HG02798 (cell line): ENCODE results near the gene SNX20.

ENCODE experiments used
- ATAC-seq: cut with Tn5 transposase; IDR thresholded peaks from one replicate; pipeline ENCODE4 v1.9.1; 2021; ENCODE audit warnings: mild to moderate bottlenecking; ENCODE audit not compliant: unreplicated experiment, poor library complexity

The SNX20 gene

DNA sequence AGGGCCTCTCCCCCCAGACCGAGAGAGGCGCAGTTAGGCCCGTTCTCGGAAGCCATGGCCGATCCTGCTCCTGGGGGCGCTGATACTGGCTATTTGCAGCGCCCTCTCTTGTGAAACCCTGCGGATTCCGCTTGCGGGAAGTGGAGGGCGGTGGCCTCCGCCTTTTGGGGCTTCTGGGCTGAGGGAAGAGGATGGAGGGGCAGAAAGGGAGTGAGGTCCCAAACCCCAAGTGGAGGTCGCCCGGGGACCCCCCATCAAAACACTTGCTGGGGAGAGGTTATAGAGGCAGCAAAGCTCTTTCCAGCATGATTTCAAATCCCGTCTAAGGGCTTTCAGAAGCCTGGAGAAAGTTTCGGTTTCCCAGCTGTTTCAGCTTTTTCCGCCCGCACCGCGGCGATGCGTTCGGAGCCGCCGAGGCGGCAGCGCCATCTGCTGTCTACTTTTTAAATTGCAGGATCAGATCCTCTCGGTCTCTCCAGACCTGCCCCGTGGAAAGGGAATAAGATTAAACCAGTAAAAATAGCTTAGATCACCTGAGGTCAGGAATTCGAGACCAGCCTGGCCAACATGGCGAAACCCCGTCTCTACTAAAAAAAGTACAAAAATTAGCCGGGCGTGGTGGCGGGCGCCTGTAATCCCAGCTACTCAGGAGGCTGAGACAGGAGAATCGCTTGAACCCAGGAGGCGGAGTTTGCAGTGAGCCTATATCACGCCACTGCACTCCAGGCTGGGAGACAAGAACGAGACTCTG, 15.8 kb downstream of the SNX20 start:
- peak; percentile 40 for ATAC-seq

DNA sequence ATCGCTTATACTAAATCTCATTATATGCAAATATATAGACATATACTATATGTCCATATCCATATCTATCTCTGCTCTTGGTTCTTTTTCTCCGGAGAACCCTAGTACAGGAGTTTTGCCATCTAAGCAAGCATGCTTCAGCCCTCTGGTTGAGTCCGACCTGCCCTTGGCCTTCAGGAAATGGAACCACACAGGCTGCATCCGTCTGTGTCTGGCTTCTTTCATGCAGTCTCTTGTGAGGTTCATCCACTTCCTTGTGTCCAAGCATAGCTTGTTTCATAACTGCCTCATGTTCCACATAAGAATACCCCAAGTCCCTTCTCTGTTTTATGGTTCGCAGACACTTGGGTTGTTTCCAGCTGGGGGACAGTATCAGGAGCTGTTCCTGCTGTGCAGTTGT, 16.8 kb downstream of the SNX20 start:
- ATAC-seq: no peak

DNA sequence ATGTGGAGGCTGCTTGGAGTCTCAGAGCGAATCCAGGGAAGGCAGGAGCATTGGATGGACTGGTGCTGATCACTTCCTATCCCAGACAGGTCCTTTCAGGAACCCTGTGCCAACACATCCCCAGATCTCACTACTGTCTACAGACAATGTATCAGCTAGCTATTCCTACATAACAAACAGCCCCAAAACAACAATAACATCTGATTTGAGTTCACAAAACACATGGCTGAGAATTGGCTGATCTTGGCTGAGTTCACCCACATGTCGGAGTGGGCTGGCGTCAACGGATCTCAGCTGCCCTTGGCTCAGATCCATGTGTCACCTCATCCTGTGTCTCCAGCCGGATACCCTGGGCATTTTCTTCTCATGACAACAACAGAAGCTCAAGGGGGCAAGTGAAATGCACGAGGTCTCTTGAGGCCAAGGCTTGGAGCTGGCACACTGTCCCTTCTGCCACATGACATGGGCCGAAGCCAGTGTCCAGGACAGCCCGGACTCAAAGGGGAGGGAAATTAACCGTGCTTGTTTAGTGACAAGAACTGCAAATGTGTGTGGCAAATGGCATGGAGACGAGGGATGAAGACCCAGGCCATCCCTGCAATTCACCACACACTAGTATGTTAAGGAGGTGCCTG, 18.7 kb downstream of the SNX20 start:
- no peak for ATAC-seq

DNA sequence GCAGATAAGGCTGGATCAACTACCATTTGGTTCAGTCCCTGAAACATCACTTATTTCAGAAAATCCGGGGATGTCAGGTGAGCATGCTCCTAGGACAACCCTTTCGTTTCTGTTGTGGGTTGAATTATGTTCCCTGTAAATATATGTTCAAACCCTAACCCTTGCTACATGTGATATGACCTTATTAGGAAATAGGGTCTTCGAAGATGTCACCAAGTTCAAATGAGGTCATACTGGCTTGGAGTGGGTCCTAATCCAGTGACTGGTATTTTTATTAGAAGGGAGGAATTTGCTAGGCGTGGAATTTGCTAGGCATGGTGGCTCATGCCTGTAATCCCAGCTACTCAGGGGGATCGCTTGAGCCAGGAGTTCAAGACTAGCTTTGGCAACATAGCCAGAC, 21.3 kb downstream of the SNX20 start:
- no peak for ATAC-seq

DNA sequence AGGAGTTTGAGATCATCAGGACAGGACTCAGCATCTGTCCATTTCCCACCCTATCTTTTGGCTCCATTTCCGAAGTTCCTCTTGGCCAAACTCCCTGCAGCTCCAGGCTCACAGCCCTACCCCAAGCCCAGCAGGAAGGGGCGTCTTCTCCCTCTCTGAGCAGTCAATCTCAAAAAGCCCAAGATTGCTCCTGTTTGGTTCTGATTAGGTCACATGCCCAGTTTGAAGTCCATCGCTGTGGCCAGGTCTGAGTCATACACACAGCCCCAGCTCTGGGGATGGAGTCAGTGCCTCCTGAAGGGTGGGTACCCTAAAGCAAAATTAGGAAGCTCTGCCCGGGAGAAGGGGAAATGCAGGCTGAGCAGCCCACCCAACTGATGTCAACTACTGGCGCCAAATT, 23.9 kb downstream of the SNX20 start:
- ATAC-seq: no peak

DNA sequence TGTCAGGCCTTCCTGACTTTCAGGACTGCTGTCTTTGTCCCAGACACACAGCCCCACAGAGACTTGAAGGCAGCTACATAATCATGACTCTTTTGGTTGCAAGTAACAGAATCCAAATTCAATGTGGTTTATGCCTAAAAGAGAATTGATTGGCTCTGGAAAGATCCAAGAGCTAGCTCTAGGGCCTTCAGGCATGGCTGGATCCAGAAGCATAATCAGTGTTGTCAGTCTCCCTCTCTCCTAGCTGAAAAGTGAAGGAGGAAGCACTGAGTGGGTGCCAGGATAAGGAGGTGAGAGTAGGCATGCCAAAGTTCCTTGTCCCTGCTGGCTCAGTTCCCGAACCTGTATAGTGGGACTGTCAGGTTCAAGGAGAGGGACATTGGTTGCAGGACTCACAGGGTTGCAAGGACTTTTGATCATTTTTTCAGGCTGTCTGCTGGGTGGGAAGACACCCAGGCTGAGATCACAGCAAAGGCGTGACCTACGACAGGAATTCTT, 25.5 kb downstream of the SNX20 start:
- no peak for ATAC-seq

DNA sequence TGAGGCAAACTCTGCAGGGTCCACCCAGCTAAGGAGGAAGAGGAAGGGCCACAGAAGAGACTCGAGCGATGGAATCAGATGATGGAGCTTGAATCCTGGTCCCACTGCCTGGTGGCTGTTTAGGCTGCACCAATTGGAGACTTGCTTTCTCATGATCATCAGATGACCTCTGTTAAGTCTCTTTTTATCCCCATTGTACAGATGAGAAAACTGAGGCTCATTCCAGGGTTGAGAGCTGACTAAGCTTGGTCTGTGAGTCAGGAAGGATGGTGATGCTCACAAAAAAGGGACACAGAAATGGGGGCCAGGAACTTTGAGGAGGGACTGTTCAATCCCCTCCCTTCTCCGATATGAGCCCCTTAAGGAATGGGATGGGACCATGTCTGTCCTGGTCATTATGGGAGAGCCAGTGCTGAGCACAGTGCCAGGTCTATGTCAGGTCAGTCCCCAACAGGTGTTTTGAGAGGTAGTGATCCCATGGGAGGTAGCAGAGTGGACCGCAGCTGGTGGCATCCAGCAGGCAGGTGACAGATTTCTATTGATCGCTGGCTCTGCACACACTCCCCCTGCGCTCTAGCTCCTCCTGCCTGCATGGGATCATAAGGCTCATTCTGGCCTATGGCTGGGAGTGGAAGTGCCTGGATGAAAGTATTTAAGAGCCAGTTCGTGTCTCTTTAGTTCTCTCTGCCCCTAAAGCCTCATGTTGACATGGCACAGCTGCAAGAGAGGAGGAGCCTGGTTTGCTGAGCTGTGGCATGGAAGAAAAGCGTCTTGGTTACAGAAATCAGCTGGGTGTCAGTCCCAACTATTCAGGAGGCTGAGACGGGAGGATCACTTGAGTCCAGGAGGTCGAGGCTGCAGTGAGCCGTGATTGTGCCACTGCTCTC, 27.2 kb downstream of the SNX20 start:
- no peak for ATAC-seq

DNA sequence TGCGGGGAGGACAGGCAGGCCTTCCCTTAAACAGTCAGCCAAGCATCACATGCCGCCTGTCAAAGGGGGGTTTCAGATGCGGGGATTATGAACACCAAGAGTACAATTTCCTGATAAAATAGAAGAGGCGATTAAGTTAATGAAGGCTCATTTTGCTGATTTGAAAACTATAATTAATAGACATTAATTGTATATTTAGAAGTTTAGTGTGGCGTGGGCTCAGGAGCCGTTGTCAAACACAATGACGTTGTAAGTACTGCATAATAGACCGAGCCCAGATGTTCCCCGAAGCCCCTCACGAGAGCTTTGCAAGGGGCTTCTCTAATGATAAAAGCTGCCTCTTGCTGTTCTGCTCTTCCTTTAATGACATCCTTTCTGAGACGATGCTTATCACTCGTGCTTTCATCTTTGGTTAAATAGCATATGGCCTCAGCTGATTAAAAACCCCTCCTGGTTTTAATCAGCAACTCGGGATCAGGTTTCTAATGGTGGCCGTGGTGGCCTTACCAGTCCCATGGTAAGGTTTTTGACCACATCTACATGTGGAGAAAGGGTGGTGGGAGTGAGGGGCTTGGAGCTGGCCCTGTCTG, 28.2 kb downstream of the SNX20 start:
- ATAC-seq: no peak

DNA sequence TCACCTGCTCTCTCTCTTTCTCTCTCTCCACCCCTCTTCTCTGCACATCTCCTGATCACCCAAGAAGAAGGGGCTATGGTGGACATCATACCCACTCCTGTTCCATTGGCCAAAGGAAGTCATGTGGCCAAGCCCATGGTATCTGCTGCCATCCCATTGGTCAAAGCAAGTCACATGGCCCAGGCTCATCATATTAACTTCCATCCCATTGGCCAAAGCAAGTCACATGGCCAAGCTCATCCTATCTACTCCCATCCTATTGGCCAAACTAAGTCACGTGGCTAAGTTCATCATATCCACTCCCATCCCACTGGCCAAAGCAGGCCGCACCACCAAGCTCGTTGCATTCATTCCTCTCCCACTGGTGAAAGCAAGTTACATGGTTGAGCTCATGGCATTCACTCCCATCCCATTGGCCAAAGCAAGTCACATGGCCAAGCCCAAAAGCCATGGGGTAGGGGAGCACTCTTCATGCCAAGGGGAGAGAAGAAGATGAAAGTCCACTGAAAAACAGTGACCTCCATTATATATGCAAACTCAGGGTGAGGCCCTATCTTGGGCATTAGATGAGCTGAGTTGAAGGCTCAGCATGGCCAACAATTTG, 29.2 kb downstream of the SNX20 start:
- ATAC-seq: no peak

DNA sequence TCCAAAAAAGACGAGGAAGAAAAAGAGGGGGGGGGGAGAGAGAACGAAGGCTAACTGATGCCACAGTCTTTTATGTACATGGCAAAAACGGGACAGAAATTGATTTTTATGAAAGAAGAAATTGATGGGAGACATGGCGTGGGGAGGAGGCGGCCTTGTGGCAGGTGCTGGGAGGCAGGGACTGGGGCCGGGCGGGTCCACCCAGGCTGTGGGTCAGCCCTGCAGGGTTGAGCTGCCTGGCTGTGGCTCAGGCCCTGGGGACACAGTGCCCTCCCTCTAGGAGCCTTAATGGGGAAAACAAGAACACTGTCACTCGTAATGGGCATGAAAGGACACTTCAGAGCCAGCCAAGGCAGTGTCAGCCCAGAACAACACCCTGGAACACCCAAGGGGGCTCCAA, 34.8 kb downstream of the SNX20 start:
- ATAC-seq: no peak

DNA sequence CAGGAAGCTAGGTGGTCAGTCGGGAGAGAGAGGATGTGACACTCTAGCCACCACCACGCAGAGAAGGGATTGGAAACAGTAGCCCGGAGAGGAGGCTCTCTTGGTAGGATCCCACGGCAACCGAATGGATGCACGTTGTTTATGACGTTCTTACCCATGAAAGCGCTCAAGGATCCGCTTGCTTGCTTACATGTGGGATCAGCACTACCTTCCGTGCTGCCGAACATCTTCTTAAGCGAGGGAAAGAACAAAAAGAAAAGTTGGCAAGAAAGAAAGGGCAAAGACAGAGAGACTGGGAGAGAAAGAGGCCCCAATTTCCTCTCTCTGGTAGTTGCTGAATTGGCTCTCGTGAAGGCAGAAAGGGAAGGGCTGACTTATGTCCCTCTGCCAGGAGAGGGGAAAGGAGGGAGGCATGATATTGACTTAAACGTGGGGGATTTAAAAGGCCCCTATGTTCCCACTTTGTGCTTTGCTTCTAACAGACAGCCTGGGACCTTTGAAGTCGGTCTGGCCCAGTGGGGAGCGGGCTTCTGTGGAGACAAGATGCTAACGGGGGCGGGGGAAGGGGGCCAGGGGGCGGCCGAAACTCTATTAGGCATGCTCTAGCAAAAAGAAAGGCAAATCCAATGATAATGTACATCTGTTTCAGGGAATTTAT, 35.4 kb downstream of the SNX20 start:
- ATAC-seq: no peak

DNA sequence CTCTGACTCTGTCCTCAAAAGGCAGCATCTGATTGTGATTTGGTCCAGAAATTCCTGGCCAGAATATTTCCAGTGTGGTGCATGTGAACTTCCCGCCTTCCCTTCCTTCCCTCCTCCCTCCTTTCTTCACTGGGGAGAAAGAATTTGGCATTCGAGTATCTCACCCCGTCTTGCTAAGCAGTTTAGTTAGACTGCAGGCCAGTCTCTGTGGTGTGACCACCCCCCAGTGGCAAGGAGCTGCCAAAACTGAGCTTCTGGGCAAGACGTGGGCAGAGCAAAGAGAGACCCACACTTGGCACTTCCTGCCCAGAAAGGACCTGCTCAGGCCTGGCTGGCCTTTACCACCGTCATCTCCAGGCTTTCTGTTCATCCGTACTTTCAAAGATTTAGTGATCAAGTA, 36.4 kb downstream of the SNX20 start:
- no peak for ATAC-seq

DNA sequence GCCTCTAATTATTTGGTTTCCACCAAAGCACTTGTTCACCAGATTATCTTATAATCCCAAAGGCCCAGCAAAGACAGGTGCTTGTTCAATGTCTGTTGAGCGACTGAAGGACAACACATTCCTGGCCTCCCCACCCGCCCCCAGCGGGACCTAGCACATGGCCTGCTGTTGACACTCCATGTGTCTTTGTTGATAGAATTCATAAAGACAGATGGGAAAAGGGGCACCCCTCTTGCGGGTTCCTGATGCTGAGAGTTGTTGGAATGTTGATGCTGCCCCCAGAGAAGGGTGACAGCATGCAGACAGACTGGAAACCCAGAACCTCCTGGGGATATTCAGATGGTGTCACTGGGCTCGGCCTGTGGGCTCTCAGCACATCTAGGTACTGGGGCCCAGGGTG, 36.9 kb downstream of the SNX20 start:
- ATAC-seq: no peak

DNA sequence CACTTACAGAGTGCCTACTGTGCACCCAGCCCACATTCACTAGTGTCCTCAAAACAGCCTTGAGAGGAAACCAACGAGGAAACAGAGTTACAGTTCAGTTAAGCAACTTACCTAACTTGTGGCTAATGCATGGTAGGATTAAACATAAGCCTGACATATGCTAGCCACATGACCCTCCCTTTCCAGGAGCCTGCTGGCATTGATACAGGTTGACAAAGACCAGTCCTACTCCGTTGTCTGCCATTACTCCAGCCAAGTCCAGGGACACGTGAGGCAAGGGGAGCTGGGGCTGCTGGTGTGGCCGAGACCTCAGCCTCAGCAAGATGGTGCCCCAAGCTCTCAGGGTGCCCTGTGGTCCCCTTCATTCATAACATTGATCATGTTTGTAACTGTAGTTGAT, 37.9 kb downstream of the SNX20 start:
- ATAC-seq: no peak

DNA sequence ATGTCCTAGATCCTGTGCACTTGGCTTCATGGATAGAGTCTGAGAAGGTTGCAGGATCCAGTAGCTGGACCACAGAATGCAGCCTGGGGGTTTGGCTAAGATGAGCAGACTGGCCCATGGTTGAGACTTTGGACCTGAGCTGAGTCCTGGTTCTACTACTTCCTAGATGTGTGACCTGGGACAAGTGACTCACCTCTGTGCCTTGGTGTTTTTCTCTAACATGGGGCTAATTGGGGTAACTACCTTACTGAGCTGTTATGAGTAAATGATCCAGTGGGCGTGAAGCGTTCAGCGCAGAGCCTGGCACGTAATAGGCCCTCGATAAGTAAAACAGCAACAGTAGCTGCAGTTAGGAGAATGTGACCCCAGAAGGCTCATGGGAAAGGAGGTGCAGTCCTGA, 38.8 kb downstream of the SNX20 start:
- no peak for ATAC-seq

DNA sequence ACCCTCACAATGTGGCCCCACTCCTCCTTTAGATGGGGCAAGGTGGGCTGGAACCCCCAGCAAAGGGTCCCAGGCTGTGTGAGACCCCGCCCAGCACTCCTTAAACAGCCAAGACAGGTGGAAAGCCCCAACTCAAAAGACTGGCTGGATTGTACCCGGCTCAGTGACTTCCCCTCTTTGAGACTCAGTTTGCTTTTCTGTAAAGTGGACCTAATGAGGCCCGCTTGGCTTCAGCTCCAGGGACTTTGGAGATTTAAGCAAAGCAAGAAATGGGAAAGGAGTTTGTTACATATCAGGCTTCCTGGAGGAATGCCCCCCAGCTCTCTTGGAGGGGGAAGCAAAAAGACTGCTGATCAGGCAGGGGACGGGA, 39.3 kb downstream of the SNX20 start:
- no peak for ATAC-seq

DNA sequence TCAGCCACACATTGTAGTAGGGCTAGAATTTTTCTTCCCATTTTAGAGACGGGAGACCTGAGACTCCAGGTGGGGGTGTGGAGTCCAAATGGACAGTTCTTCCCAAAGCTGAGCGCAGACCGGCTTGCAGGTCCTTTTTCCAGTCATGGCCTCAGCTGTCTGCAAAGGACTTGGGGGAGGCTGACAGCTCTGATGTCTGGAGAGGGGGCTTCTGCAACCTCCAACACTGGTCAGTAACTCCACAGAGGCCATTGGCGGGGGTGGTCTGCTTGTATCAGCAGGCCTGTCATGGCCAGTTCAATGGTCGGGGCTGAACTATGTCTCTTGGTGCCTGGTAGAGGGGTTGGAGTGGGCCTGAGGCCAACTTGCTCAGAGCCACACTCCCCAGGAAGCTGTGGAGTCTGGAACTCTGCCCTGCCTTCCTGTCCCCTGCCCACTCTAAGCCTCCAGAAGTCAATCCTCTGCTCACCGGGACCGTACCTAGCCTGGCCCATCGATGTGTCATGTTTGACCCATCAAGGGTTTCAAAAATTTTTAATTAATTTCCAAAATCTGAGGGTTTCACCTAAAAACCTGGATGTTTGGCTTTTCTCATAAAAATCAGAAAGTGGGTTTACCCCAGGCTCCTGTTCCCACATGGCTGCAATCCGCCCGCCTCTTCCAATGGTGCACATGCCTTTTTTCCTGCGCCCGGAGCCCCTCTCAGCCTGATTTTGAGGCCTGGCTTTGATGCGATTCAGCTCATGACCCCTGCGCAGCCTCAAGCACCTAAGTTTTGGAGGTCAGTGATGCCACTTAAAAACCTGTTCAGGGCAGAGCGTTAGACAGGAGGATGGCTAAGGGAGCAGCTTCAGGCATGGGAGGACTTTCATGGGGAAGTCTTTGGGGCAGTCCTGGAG, 39.9 kb downstream of the SNX20 start:
- ATAC-seq: no peak

DNA sequence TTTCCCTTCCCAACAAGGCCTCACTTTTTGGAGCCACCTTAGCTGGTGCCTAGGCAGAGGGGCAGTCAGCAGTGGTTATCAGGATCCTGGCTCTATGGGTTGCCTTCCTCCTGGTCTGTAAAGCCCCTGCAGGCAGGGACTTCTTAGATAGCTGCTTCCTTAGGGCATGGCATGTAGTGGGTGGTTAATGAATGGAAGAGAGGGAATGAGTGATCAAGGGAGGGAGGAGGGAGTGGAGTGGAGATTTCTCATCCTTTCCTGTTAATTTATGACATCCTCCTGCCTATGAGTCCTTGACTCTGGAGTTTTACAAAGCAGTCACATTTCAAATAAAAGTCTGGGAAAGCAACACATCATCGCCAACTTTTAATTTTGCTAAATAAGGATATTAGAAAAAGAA, 40.7 kb downstream of the SNX20 start:
- no peak for ATAC-seq
